ENCODE results near the gene NUP62CL. TPM values are rescaled to one million over a fixed set of nuclear protein-coding genes. Genes with fewer than 3 reads are reported as not detected.
"Not testable (repeated sequence)": the region's sequence is repeated elsewhere in the genome, so short reads cannot be mapped to it uniquely, and the experiment has no call there.

NUP62CL gene
- total RNA-seq, 1 donor from 2014 or later: 2.2 TPM

DNA sequence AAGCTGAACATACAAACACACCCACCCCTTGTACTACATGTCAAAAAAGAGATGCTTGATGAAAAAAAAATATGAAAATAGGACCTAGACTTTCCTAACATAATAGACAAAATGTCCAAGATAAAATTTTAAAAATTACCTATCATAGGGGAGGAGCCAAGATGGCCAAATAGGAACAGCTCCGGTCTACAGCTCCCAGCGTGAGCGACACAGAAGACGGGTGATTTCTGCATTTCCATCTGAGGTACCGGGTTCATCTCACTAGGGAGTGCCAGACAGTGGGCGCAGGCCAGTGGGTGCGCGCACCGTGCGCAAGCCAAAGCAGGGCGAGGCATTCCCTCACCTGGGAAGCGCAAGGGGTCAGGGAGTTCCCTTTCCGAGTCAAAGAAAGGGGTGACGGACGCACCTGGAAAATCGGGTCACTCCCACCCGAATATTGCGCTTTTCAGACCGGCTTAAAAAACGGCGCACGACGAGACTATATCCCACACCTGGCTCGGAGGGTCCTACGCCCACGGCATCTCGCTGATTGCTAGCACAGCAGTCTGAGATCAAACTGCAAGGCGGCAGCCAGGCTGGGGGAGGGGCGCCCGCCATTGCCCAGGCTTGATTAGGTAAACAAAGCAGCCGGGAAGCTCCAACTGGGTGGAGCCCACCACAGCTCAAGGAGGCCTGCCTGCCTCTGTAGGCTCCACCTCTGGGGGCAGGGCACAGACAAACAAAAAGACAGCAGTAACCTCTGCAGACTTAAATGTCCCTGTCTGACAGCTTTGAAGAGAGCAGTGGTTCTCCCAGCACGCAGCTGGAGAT lies 50.4 kb downstream of the NUP62CL start:
- DNase-seq; intact Hi-C loops (cut with micrococcal nuclease); ATAC-seq: not testable (repeated sequence)

- DNase-seq: no peak
- ATAC-seq: no peak
- intact Hi-C loops (cut with micrococcal nuclease): no loop called here
Observed at GRCh38 chrX:107154787-107155620, 51.2 kb downstream of the NUP62CL start.

DNA sequence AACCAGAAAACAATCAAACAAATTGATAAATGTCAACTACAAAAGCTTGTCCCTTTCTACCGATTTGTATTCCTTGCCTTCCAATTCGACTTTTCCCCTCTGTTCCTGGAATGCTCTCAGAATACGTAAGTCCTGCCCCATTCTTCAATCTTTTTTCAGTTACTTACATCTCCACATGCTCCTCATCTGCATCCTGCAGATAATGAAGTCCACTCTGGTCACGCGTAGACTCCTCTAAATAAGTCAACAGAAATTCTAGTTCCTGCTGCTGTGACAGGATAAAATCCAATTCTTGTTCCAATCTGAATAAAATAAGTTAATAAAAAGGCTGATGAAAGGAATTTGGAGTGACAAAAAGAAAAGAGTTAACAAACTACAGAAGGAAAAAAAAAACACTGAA lies 53.2 kb downstream of the NUP62CL start:
- intact Hi-C loops (cut with micrococcal nuclease): no loop called here
- ATAC-seq: no peak
- DNase-seq: no peak

DNA sequence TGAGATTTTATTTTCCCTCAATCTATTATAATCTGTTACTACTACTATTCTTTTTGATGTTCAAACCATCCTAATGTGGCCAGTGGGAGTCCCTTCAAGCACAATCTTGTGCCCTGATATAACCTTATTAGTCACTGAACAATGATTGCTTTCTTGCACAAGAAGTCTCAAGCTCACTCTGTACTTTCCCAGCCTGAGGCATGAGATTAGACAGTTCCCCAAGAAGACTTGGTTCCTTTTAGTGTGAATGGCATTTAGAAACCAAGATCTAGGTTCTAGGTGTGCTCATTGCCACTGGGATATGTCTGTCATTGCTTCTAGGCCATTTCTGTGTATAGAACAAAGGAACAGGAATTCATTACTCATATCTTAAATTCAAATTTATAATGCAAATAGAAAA lies 59.6 kb downstream of the NUP62CL start:
- intact Hi-C loops (cut with micrococcal nuclease): no loop called here
- no peak for ATAC-seq

GRCh38 chrX:107135965-107136307 lies 70.3 kb downstream of the NUP62CL start:
- DNase-seq (no peak), ATAC-seq (no peak)
- intact Hi-C loops (cut with micrococcal nuclease): no loop called here

More for the DNA sequence above, 59.6 kb downstream of the NUP62CL start:
- no peak for DNase-seq

GRCh38 chrX:107135049-107135964 lies 70.9 kb downstream of the NUP62CL start:
- no peak for DNase-seq
- intact Hi-C loops (cut with micrococcal nuclease): no loop called here
- no peak for ATAC-seq

- no peak for DNase-seq
- no peak for ATAC-seq
- intact Hi-C loops (cut with micrococcal nuclease): no loop called here
Observed at GRCh38 chrX:107123750-107124149, 82.5 kb downstream of the NUP62CL start.

- ATAC-seq (no peak), DNase-seq (no peak)
- intact Hi-C loops (cut with micrococcal nuclease): no loop called here
Observed at GRCh38 chrX:107119283-107119682, 87.0 kb downstream of the NUP62CL start.

DNA sequence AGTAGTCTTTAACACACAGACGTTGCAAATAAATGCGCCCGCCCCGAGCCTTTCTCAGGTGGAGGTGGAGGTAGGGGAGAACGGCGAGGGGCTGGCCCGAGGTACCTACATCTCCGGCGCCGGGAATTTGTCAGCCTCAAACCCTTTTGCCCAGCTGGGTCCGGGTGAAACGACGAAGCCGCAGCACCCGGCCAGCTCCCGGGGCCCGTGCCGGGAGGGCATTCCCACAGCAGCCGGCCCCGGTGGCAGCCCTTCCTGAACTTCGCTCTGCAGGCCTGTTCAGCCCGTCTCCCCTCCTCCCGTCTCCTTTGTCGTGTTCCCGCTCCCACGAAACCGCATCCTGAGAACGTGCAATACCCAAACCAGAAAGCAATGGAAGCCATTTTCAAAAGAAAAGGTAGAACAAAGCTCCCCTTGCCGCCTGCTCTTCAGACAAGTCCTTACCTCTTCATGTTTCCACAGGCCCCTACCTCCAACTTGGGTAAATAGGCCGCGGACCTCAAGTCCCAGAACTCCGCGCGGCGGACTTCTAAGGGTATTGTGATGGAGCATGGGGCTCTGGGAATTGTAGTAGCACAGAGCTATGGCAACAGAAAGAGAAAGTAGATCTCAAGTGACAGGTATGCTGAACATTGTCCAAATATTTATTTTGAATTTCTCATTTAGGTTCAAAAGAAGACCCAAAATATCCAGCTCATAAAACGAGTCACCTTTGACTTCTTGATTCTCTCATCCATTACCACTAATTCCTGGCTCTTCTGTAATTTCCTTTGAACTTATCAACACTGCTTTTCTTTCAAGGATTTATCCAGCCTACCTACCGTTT lies 87.7 kb downstream of the NUP62CL start, which contains the start of gene RBM41:
Gene RBM41 (minus strand): TSS at position 501 of the 826 bp plus-strand sequence. CDS start 49 bp downstream, at position 452.
- intact Hi-C loops (cut with micrococcal nuclease): no loop called here
- peak; percentile 100 for ATAC-seq
- DNase-seq: peak; percentile 84

- intact Hi-C loops (cut with micrococcal nuclease): no loop called here
- ATAC-seq: peak; percentile 34
- no peak for DNase-seq
Observed at GRCh38 chrX:107117993-107118321, 88.3 kb downstream of the NUP62CL start.

- intact Hi-C loops (cut with micrococcal nuclease): no loop called here
- no peak for DNase-seq
- no peak for ATAC-seq
Observed at GRCh38 chrX:107107459-107107858, 98.8 kb downstream of the NUP62CL start.

- ATAC-seq: no peak
- intact Hi-C loops (cut with micrococcal nuclease): no loop called here
- no peak for DNase-seq
Observed at GRCh38 chrX:107102980-107103379, 103.3 kb downstream of the NUP62CL start.

DNA sequence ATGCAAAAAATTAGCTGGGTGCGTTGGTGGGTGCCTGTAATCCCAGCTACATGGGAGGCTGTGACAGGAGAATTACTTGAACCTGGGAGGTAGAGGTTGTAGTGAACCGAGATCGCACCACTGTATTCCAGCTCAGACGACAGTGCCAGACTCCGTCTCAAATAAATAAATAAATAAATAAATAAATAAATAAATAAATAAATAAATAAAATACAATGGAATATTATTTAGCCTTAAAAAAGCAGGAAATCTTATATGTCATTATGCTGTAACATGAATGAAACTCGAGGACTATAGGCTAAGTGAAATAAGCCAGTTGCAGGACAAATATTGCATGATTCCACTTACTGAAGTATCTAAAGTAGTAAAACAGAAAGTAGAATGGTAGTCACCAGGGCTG lies 130.1 kb downstream of the NUP62CL start:
- intact Hi-C loops (cut with micrococcal nuclease): no loop called here
- DNase-seq (no peak), ATAC-seq (no peak)

Other genes starting within 250 kb of the NUP62CL start
- 2.8 TPM for gene MORC4, start 206.2 kb downstream of the NUP62CL start, total RNA-seq
- 20.1 TPM for gene RBM41, start 87.6 kb downstream of the NUP62CL start, total RNA-seq
- not detected for gene DNAAF6, start 178 bp upstream of the NUP62CL start, total RNA-seq
- gene FRMPD3, start 243.2 kb upstream of the NUP62CL start, total RNA-seq: not detected